ENCODE measurements around the gene CLK2. TPM values are rescaled to one million over a fixed set of nuclear protein-coding genes. Genes with fewer than 3 reads are reported as not detected.
A peak's percentile ranks its signal among the peaks of the same experiment; 100 is the strongest.

Gene CLK2
- total and polyA plus RNA-seq, 2 of the 13 experiments (the other 11 are each of a cell fraction or from before 2014, with no cell fraction given): 20.1 to 73.5 TPM

GRCh38 chr1:155300553-155301329, 27.4 kb upstream of the CLK2 start:
- H3K27me3 ChIP-seq (ENCODE audit: control insufficient read depth in 1 of 2, insufficient read depth in 2 of 2, low read length in 2 of 2): no peaks in the 10 kb centered on the region; a peak in 1 of 5 replicates
- H2AFZ ChIP-seq (ENCODE audit: low read length): peak overlapping the region; percentile 61
- H3K36me3 ChIP-seq (replicated peaks in 1 of 2; ENCODE audit: control insufficient read depth in 1 of 2, insufficient read depth in 2 of 2, low read length in 2 of 2): no peaks in the 10 kb centered on the region; a peak in 1 of 5 replicates
- no peaks in the 10 kb centered on the region for H4K20me1 ChIP-seq (ENCODE audit: insufficient read depth, low read length)
- H3K4me1 ChIP-seq (ENCODE audit: insufficient read depth, low read length): peaks cover 74% of the 10 kb centered on the region
- H3K9ac ChIP-seq (ENCODE audit: insufficient read depth, low read depth, low read length): peak overlapping the region; percentile 77
- peak overlapping the region; percentile 28 to 69 (median 44); a peak in 5 of 6 replicates for H3K4me3 ChIP-seq (replicated peaks in 1 of 3; ENCODE audit: insufficient read depth in 1 of 3, low read depth in 2 of 3, low read length in 3 of 3)
- ChIA-PET POLR2A (interaction anchor here (0.7 to 2.9 kb wide), 8 partner anchors 9 to 46 kb away, joined by 3 to 17 read pairs (median 3); partner anchors contain the start of genes CLK2, ENTREP3 and SCAMP3), CTCF (ENCODE audit: low intra/inter-chr PET ratio, low total read pairs) (no interaction called here)
- FAIRE-seq: peak; percentile 79
- intact Hi-C loops (cut with micrococcal nuclease; ENCODE audit: unreplicated experiment) (loop anchor here (10.0 kb wide), 1 partner anchor 96 kb away; the partner anchor contains the start of genes MTX1 and THBS3), in situ Hi-C loops (cut with HindIII; ENCODE audit: extremely low pct_ligation_motif_present, low pct_unique_long_range_greater_than_20kb) (loop anchor here (10.0 kb wide), 1 partner anchor 46 kb away; the partner anchor contains the start of gene ENTREP3)
- peak; percentile 94 for ATAC-seq
- DNase-seq (ENCODE audit: low spot score): peak; percentile 77
- no TSS peak for BruUV-seq (replicated peaks)
- 2% methylated on average over 7 of the region's 9 CpGs for WGBS (ENCODE audit: low lambda C conversion rate)
- peak overlapping the region; percentile 95 for H3K27ac ChIP-seq (ENCODE audit: extremely low read length, insufficient read depth, low read length)
- peak overlapping the region; percentile 89 for H3K4me2 ChIP-seq (ENCODE audit: low read depth, low read length)
- H3K9me3 ChIP-seq (ENCODE audit: low read length): no peaks in the 10 kb centered on the region
- H3K79me2 ChIP-seq (ENCODE audit: insufficient read depth, low read length): peaks cover 11% of the 10 kb centered on the region
- TF ChIP-seq ZNF589 (CRISPR knock-in tag; conservative IDR thresholded peaks at IDR 0.05): no peak
- no peak for TF ChIP-seq SETDB1 (CRISPR knock-in tag; IDR thresholded peaks at IDR 0.05; ENCODE audit: borderline replicate concordance)
- peak; percentile 90; the same call in 1 of the 2 replicates for TF ChIP-seq ZNF710 (CRISPR knock-in tag; IDR thresholded peaks at IDR 0.05; ENCODE audit: borderline replicate concordance)
- TF ChIP-seq ZNF34 (CRISPR knock-in tag; IDR thresholded peaks at IDR 0.05; ENCODE audit: borderline replicate concordance): 0 out of 2 replicates have a peak, but pooled peaks have one; percentile 65
- peak; percentile 91; the same call in 1 of the 2 replicates for TF ChIP-seq ZNF414 (CRISPR knock-in tag; IDR thresholded peaks at IDR 0.05)
- peak; percentile 70 for TF ChIP-seq ZNF263 (CRISPR knock-in tag; IDR thresholded peaks at IDR 0.05)
- peak; percentile 73; the same call in 1 of the 2 replicates for TF ChIP-seq EEA1 (CRISPR knock-in tag; IDR thresholded peaks at IDR 0.05; ENCODE audit: borderline replicate concordance)
- TF ChIP-seq ZMAT5 (CRISPR knock-in tag; IDR thresholded peaks at IDR 0.05; ENCODE audit: borderline replicate concordance, low read depth): no peak
- TF ChIP-seq ZNF18 (CRISPR knock-in tag; IDR thresholded peaks at IDR 0.05; ENCODE audit: insufficient replicate concordance): peak; percentile 83
- TF ChIP-seq HIC2 (CRISPR knock-in tag; IDR thresholded peaks at IDR 0.05; ENCODE audit: low read depth): peak; percentile 86
- TF ChIP-seq KLF13 (CRISPR knock-in tag; IDR thresholded peaks at IDR 0.05): no peak
- peak; percentile 87; the same call in 1 of the 2 replicates for TF ChIP-seq ZZZ3 (CRISPR knock-in tag; IDR thresholded peaks at IDR 0.05; ENCODE audit: borderline replicate concordance)
- 0 out of 2 replicates have a peak, but pooled peaks have one; percentile 20 for TF ChIP-seq SP5 (CRISPR knock-in tag; IDR thresholded peaks at IDR 0.05; ENCODE audit: borderline replicate concordance, low read depth)
- TF ChIP-seq NFE2L1 (CRISPR knock-in tag; IDR thresholded peaks at IDR 0.05; ENCODE audit: borderline replicate concordance): no peak
- TF ChIP-seq TBX2 (CRISPR knock-in tag; IDR thresholded peaks at IDR 0.05; ENCODE audit: borderline replicate concordance): peak; percentile 81; the same call in 1 of the 2 replicates

All from HepG2 (cell line).